RPMI7951 (cell line): ENCODE results near the gene NKPD1. TPM values are rescaled to one million over a fixed set of nuclear protein-coding genes. Genes with fewer than 3 reads are reported as not detected.

Source experiments
- DNase-seq: peaks from one replicate; pipeline ENCODE4 v3.0.0-alpha.2; 2012; ENCODE audit warnings: low read depth
- total RNA-seq: library from RNA; depleted of rRNA; stranded (reverse); fragments of >200 nt; shearing (Covaris generic); gene quantifications from 2 replicates; pipeline ENCODE4 v1.2.3, GENCODE V29; 2014

The NKPD1 gene
- total RNA-seq, 1 experiment from 2014 or later, result 0.12 TPM

GRCh38 chr19:45172611-45173208 lies 11.9 kb upstream of the NKPD1 start:
- DNase-seq, result no peak

GRCh38 chr19:45172173-45172572 lies 11.4 kb upstream of the NKPD1 start:
- no peak for DNase-seq

GRCh38 chr19:45171211-45171623 lies 10.4 kb upstream of the NKPD1 start:
- no peak for DNase-seq

- no peak for DNase-seq
Measured at GRCh38 chr19:45170146-45171106, 9.6 kb upstream of the NKPD1 start.

- DNase-seq, result no peak
Measured at GRCh38 chr19:45169602-45170001, 8.8 kb upstream of the NKPD1 start.

GRCh38 chr19:45168767-45169351 lies 8.1 kb upstream of the NKPD1 start:
- DNase-seq, result no peak

GRCh38 chr19:45166723-45167252 lies 6.0 kb upstream of the NKPD1 start:
- DNase-seq, result no peak

GRCh38 chr19:45164577-45165335 lies 4.0 kb upstream of the NKPD1 start:
- DNase-seq, result peak; percentile 51

- DNase-seq, result no peak
Measured at GRCh38 chr19:45163751-45164460, 3.1 kb upstream of the NKPD1 start.

GRCh38 chr19:45163156-45163555 lies 2.4 kb upstream of the NKPD1 start:
- no peak for DNase-seq

- DNase-seq, result no peak
Measured at GRCh38 chr19:45162608-45163143, 1.9 kb upstream of the NKPD1 start.

GRCh38 chr19:45161738-45162607 lies 1.2 kb upstream of the NKPD1 start:
- no peak for DNase-seq

GRCh38 chr19:45159971-45160324 lies 834 bp downstream of the NKPD1 start:
- DNase-seq, result no peak

- no peak for DNase-seq
Measured at GRCh38 chr19:45159210-45159970, 1.4 kb downstream of the NKPD1 start.

GRCh38 chr19:45158503-45159209 lies 2.1 kb downstream of the NKPD1 start:
- DNase-seq, result no peak

GRCh38 chr19:45156751-45157150 lies 4.0 kb downstream of the NKPD1 start:
- DNase-seq, result no peak

- DNase-seq, result no peak
Measured at GRCh38 chr19:45156011-45156630, 4.7 kb downstream of the NKPD1 start.
